ENCODE results near the gene TNNC2. TPM values are rescaled to one million over a fixed set of nuclear protein-coding genes. Genes with fewer than 3 reads are reported as not detected.

The TNNC2 gene
- total RNA-seq, 4 donors from 2014 or later: 0.91 to 1.6 TPM; not detected in 2

GRCh38 chr20:45845452-45845851 is 18.3 kb upstream of the TNNC2 start:
- DNase-seq (ENCODE audit: low spot score in 2 of 2): no peak
- Histone ChIP-seq H3K4me3 (no peak overlapping the region), H3K27ac (no peak overlapping the region), H3K9me3 (no peaks in the 10 kb centered on the region), H3K4me1 (peaks cover 13% of the 10 kb centered on the region), H3K36me3 (peaks cover 96% of the 10 kb centered on the region), H3K27me3 (no peaks in the 10 kb centered on the region)
- TF ChIP-seq EP300 (IDR thresholded peaks at IDR 0.05) (no peak), CTCF (IDR thresholded peaks at IDR 0.05) (no peak), POLR2AphosphoS5 (IDR thresholded peaks at IDR 0.05) (no peak), POLR2A (IDR thresholded peaks at IDR 0.05) (no peak)

GRCh38 chr20:45843506-45843905 is 16.4 kb upstream of the TNNC2 start:
- H3K27ac ChIP-seq: no peak overlapping the region
- WGBS: 88% methylated on average over 14 of the region's 14 CpGs
- no peaks in the 10 kb centered on the region for H3K9me3 ChIP-seq
- no peaks in the 10 kb centered on the region for H3K27me3 ChIP-seq
- DNase-seq (ENCODE audit: low spot score in 2 of 2): no peak
- no peak overlapping the region for H3K4me3 ChIP-seq
- peaks cover 13% of the 10 kb centered on the region for H3K4me1 ChIP-seq
- TF ChIP-seq POLR2AphosphoS5 (IDR thresholded peaks at IDR 0.05): no peak
- TF ChIP-seq POLR2A (IDR thresholded peaks at IDR 0.05): no peak
- no peak for TF ChIP-seq CTCF (IDR thresholded peaks at IDR 0.05)
- TF ChIP-seq EP300 (IDR thresholded peaks at IDR 0.05): no peak
- peaks cover 84% of the 10 kb centered on the region for H3K36me3 ChIP-seq

- H3K27ac ChIP-seq: peak overlapping the region; percentile 17
- no peaks in the 10 kb centered on the region for H3K27me3 ChIP-seq
- WGBS: 60% methylated on average over 5 of the region's 5 CpGs
- DNase-seq (ENCODE audit: low spot score in 2 of 2): no peak
- no peak overlapping the region for H3K4me3 ChIP-seq
- no peak for TF ChIP-seq CTCF (IDR thresholded peaks at IDR 0.05)
- TF ChIP-seq POLR2A (IDR thresholded peaks at IDR 0.05): no peak
- no peaks in the 10 kb centered on the region for H3K9me3 ChIP-seq
- H3K36me3 ChIP-seq: peaks cover 81% of the 10 kb centered on the region
- peaks cover 13% of the 10 kb centered on the region for H3K4me1 ChIP-seq
Measured at GRCh38 chr20:45842169-45842812, 15.2 kb upstream of the TNNC2 start.

- 90% methylated on average over 10 of the region's 10 CpGs for WGBS
- peaks cover 74% of the 10 kb centered on the region for H3K36me3 ChIP-seq
- no peak for TF ChIP-seq CTCF (IDR thresholded peaks at IDR 0.05)
- no peak for TF ChIP-seq POLR2A (IDR thresholded peaks at IDR 0.05)
- no peak for TF ChIP-seq POLR2AphosphoS5 (IDR thresholded peaks at IDR 0.05)
- no peak for TF ChIP-seq EP300 (IDR thresholded peaks at IDR 0.05)
- peak overlapping the region; percentile 17 for H3K27ac ChIP-seq
- H3K4me3 ChIP-seq: no peak overlapping the region
- no peaks in the 10 kb centered on the region for H3K27me3 ChIP-seq
- peaks cover 19% of the 10 kb centered on the region for H3K4me1 ChIP-seq
- H3K9me3 ChIP-seq: no peaks in the 10 kb centered on the region
- no peak for DNase-seq (ENCODE audit: low spot score in 2 of 2)
Measured at GRCh38 chr20:45841407-45842129, 14.5 kb upstream of the TNNC2 start.

- Histone ChIP-seq H3K36me3 (peaks cover 67% of the 10 kb centered on the region), H3K4me3 (no peak overlapping the region), H3K4me1 (peaks cover 23% of the 10 kb centered on the region), H3K27me3 (no peaks in the 10 kb centered on the region), H3K27ac (no peak overlapping the region), H3K9me3 (no peaks in the 10 kb centered on the region)
- WGBS: 92% methylated on average over 11 of the region's 25 CpGs
- DNase-seq (ENCODE audit: low spot score in 2 of 2): no peak
- TF ChIP-seq CTCF (IDR thresholded peaks at IDR 0.05): no peak
- no peak for TF ChIP-seq EP300 (IDR thresholded peaks at IDR 0.05)
- no peak for TF ChIP-seq POLR2A (IDR thresholded peaks at IDR 0.05)
- TF ChIP-seq POLR2AphosphoS5 (IDR thresholded peaks at IDR 0.05): no peak
Measured at GRCh38 chr20:45840700-45841198, 13.6 kb upstream of the TNNC2 start.
